Measurements from ENCODE around the gene PMIS2.

PMIS2 gene

GRCh38 chr19:35636651-35637050, 50.7 kb downstream of the PMIS2 start:
- Histone ChIP-seq H3K36me3 (ENCODE audit: insufficient read depth, low read length) (peaks cover 47% of the 10 kb centered on the region), H3K27ac (no peak overlapping the region), H3K9ac (ENCODE audit: insufficient read length) (no peak overlapping the region), H3K9me3 (ENCODE audit: low read depth, low read length) (no peaks in the 10 kb centered on the region), H3K4me3 (no peak overlapping the region)
- TF ChIP-seq POLR2AphosphoS5 (IDR thresholded peaks at IDR 0.05; ENCODE audit: borderline replicate concordance, low read depth, low read length) (no peak), FOXP2 (optimal IDR thresholded peaks at IDR 0.05; ENCODE audit: control extremely low read depth, extremely low read length, insufficient read depth) (no peak), EZH2 (IDR thresholded peaks at IDR 0.05) (no peak)
- no peak for DNase-seq (ENCODE audit: low read depth, low spot score)
